Coronary artery (tissue), 2 donors: ENCODE data around the gene LRP8.
A peak's percentile ranks its signal among the peaks of the same experiment; 100 is the strongest.

ENCODE experiments used
- DNase-seq: peaks from one replicate; pipeline ENCODE4 v3.0.0-alpha.2; 2017; ENCODE audit warnings: low spot score
- H3K27ac ChIP-seq, 2 donors: fragments of 200-600 bp; sonication (generic); one replicate each; pipeline ENCODE4 v1.5.1; 2016 to 2019
- H3K4me3 ChIP-seq: fragments of 200-600 bp; sonication (generic); 2 replicates; pipeline ENCODE4 v1.5.1; 2016; ENCODE audit warnings: mild to moderate bottlenecking, moderate library complexity
- TF ChIP-seq, protein P1 (sequence below): fragments of 200-600 bp; sonication (generic); IDR thresholded peaks from one replicate; pipeline ENCODE4 v1.5.1; 2019; ENCODE audit warnings: antibody characterized with exemption

The LRP8 gene

DNA sequence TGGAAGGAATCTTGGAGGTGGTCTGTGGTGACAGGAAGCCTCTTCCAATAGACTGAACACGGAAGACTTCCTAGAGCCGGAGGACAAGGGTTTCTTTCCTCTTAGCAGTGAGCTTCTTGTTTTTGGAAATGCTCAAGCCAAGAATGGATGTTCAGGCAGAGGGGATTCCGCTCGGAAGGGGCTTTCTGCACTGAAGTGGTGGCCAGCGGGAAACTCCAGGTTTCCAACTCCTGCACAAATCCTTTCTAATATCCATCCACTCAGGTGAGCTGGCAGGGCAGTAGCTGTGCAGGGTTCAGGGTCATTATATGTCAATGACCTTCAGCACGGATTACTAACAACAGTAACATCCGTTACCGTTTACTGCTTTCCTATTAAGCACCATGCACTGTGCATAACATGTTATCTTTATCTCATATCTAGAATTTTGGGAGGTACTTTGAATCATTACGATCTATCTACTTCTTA lies 131.8 kb downstream of the LRP8 start:
- TF ChIP-seq, protein P1, sequence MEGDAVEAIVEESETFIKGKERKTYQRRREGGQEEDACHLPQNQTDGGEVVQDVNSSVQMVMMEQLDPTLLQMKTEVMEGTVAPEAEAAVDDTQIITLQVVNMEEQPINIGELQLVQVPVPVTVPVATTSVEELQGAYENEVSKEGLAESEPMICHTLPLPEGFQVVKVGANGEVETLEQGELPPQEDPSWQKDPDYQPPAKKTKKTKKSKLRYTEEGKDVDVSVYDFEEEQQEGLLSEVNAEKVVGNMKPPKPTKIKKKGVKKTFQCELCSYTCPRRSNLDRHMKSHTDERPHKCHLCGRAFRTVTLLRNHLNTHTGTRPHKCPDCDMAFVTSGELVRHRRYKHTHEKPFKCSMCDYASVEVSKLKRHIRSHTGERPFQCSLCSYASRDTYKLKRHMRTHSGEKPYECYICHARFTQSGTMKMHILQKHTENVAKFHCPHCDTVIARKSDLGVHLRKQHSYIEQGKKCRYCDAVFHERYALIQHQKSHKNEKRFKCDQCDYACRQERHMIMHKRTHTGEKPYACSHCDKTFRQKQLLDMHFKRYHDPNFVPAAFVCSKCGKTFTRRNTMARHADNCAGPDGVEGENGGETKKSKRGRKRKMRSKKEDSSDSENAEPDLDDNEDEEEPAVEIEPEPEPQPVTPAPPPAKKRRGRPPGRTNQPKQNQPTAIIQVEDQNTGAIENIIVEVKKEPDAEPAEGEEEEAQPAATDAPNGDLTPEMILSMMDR = no peak
- Histone ChIP-seq H3K27ac (peak overlapping the region; percentile 94 to 100), H3K4me3 (peak overlapping the region; percentile 98)
- DNase-seq = no peak

DNA sequence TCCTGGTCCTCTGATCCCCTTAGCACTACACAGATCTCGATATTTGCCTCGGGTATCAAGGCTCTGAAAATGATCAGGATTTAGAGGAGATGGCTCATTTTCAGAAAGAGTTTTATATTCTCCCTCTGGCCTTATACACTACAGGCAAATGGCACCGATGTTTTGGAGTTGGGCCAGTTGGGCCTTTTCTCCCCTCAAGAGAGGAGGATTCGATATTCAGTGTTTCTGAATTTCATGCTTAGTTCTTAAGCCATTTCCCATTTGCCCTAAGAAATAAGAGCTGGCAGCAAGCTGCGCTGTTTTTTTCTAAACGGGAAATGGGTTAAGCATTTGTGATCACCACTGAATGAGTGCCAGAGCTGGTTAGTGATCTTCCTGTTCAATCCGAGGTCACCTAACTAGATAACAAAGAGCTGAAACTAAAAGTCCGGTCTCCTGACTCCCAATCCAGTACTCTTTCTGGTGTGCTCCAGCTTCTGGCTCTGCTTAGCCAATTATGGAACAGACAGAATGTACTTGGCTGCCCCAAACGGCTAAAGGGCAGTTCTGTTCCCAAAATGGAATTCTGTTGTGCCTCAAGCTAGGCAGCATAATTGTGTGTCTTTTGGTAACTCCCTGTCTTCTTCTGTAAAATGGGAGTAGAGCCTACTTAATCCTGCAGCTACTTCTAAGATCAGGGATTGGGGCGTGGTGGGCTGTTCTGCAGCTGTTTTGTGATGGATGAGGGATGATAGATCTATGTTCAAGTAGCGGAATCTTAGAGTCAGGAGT lies 132.4 kb downstream of the LRP8 start:
- TF ChIP-seq, protein P1 = no peak
- Histone ChIP-seq H3K4me3 (peak overlapping the region; percentile 98), H3K27ac (peak overlapping the region; percentile 94 to 100)
- DNase-seq = no peak
